Measurements from ENCODE around the gene TMEM190.
"Not testable (repeated sequence)": the region's sequence is repeated elsewhere in the genome, so short reads cannot be mapped to it uniquely, and the experiment has no call there.

Gene TMEM190

GRCh38 chr19:55389386-55390317 lies 13.0 kb downstream of the TMEM190 start:
- no peak for DNase-seq (ENCODE audit: low read depth in 2 of 3, low spot score in 2 of 3)

GRCh38 chr19:55390461-55390880 lies 13.8 kb downstream of the TMEM190 start:
- no peak for DNase-seq (ENCODE audit: low read depth in 2 of 3, low spot score in 2 of 3)

- no peak for DNase-seq (ENCODE audit: low read depth in 2 of 3, low spot score in 2 of 3)
These were observed 14.6 kb downstream of the TMEM190 start for GRCh38 chr19:55391191-55391670.

- DNase-seq (ENCODE audit: low read depth in 2 of 3, low spot score in 2 of 3) = no peak
These were observed 15.3 kb downstream of the TMEM190 start for GRCh38 chr19:55391702-55392615.

- no peak for DNase-seq (ENCODE audit: low read depth in 2 of 3, low spot score in 2 of 3)
These were observed 16.5 kb downstream of the TMEM190 start for GRCh38 chr19:55392820-55393761.

- DNase-seq (ENCODE audit: low read depth in 2 of 3, low spot score in 2 of 3) = no peak
These were observed 21.7 kb downstream of the TMEM190 start for GRCh38 chr19:55398200-55398925.

GRCh38 chr19:55400281-55401087 lies 23.9 kb downstream of the TMEM190 start:
- DNase-seq (ENCODE audit: low read depth in 2 of 3, low spot score in 2 of 3) = no peak

GRCh38 chr19:55401390-55401789 lies 24.8 kb downstream of the TMEM190 start:
- not testable (repeated sequence) for DNase-seq (ENCODE audit: low read depth in 2 of 3, low spot score in 2 of 3)

GRCh38 chr19:55402509-55402908 lies 25.9 kb downstream of the TMEM190 start:
- no peak for DNase-seq (ENCODE audit: low read depth in 2 of 3, low spot score in 2 of 3)

GRCh38 chr19:55405638-55406037 lies 29.0 kb downstream of the TMEM190 start:
- DNase-seq (ENCODE audit: low read depth in 2 of 3, low spot score in 2 of 3) = no peak

GRCh38 chr19:55406091-55406825 lies 29.6 kb downstream of the TMEM190 start:
- no peak for DNase-seq (ENCODE audit: low read depth in 2 of 3, low spot score in 2 of 3)

GRCh38 chr19:55406826-55407549 lies 30.4 kb downstream of the TMEM190 start:
- DNase-seq (ENCODE audit: low read depth in 2 of 3, low spot score in 2 of 3) = no peak

- DNase-seq (ENCODE audit: low read depth in 2 of 3, low spot score in 2 of 3) = not testable (repeated sequence)
These were observed 30.8 kb downstream of the TMEM190 start, which contains the start of gene UBE2S for GRCh38 chr19:55407550-55407799. TSS of gene UBE2S (minus strand) at chr19:55407788. CDS start at chr19:55407589, 199 bp downstream.

GRCh38 chr19:55407800-55408532 lies 31.3 kb downstream of the TMEM190 start:
- peak; percentile 87 to 94 (median 93) for DNase-seq (ENCODE audit: low read depth in 2 of 3, low spot score in 2 of 3)

- DNase-seq (ENCODE audit: low read depth in 2 of 3, low spot score in 2 of 3) = no peak
These were observed 31.9 kb downstream of the TMEM190 start for GRCh38 chr19:55408533-55408872.

- DNase-seq (ENCODE audit: low read depth in 2 of 3, low spot score in 2 of 3) = not testable (repeated sequence)
These were observed 32.6 kb downstream of the TMEM190 start for GRCh38 chr19:55409179-55409578.

- no peak for DNase-seq (ENCODE audit: low read depth in 2 of 3, low spot score in 2 of 3)
These were observed 33.5 kb downstream of the TMEM190 start for GRCh38 chr19:55410168-55410567.

Measured in activated CD8-positive, alpha-beta memory T cell treated with anti-CD3 and anti-CD28 coated beads for 48 hours (primary cell).